ENCODE measurements around the gene NINJ2.

The NINJ2 gene

DNA sequence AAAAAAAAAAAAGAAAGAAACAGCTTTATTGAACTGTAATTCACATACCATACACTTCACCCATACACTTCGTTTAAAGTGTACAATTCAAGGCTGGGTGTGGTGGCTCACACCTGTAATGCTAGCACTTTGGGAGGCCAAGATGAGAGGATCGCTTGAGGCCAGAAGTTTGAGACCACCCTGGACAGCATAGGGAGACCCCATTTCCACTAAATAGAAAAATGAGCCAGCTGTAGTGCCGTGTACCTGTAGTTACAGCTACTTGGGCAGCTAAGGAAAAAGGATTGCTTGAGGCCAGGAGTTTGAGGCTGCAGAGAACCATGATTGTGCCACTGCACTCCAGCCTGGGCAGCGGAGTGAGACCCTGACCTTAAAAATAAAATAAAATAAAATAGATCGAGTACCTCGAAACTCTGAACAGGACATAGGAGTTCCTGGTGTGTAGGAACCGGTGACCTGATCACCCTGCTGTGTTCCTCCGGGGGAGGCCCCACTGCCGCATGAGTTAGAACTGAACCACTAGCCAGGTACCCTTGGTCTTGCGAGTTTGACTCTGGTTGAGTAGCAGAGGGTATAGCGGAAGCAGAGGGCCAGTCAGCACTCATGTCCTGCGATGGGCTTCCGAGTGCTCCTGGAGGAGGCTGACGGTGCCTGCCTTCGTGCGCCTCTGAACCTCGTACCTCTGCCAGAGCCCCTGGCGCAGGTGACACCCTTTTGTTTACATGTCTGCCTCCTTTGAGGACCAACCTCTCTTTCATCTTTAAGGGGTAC is 123.5 kb downstream of the NINJ2 start:
- Histone ChIP-seq H3K27ac (no peak overlapping the region), H3K9ac (no peak overlapping the region)

GRCh38 chr12:538731-539539 is 124.3 kb downstream of the NINJ2 start:
- Histone ChIP-seq H3K9ac (no peak overlapping the region), H3K4me2 (peak overlapping the region; percentile 39), H3K4me3 (no peak overlapping the region), H3K4me1 (peaks cover 17% of the 10 kb centered on the region), H3K27me3 (no peaks in the 10 kb centered on the region), H3K9me3 (no peaks in the 10 kb centered on the region), H4K20me1 (no peaks in the 10 kb centered on the region), H3K27ac (no peak overlapping the region), H3K36me3 (no peaks in the 10 kb centered on the region)
- no peak for TF ChIP-seq Cebpa-rat (IDR thresholded peaks at IDR 0.05)

More for the DNA sequence above, 123.5 kb downstream of the NINJ2 start:
- Histone ChIP-seq H3K27me3 (no peaks in the 10 kb centered on the region), H3K4me3 (no peak overlapping the region), H3K4me1 (peaks cover 22% of the 10 kb centered on the region), H4K20me1 (no peaks in the 10 kb centered on the region), H3K36me3 (no peaks in the 10 kb centered on the region), H3K4me2 (peak overlapping the region; percentile 39; the same call in 1 of the 2 replicates), H3K9me3 (no peaks in the 10 kb centered on the region)
- no peak for TF ChIP-seq Cebpa-rat (IDR thresholded peaks at IDR 0.05)

GRCh38 chr12:537772-538171 is 125.5 kb downstream of the NINJ2 start:
- H3K36me3 ChIP-seq = no peaks in the 10 kb centered on the region
- H3K27me3 ChIP-seq = no peaks in the 10 kb centered on the region
- H3K4me1 ChIP-seq = peaks cover 17% of the 10 kb centered on the region
- no peak overlapping the region for H3K4me2 ChIP-seq
- TF ChIP-seq Cebpa-rat (IDR thresholded peaks at IDR 0.05) = no peak
- H3K9ac ChIP-seq = no peak overlapping the region
- H4K20me1 ChIP-seq = no peaks in the 10 kb centered on the region
- H3K4me3 ChIP-seq = no peak overlapping the region
- H3K27ac ChIP-seq = no peak overlapping the region
- H3K9me3 ChIP-seq = peaks cover 2% of the 10 kb centered on the region; the same call in 1 of the 2 replicates

DNA sequence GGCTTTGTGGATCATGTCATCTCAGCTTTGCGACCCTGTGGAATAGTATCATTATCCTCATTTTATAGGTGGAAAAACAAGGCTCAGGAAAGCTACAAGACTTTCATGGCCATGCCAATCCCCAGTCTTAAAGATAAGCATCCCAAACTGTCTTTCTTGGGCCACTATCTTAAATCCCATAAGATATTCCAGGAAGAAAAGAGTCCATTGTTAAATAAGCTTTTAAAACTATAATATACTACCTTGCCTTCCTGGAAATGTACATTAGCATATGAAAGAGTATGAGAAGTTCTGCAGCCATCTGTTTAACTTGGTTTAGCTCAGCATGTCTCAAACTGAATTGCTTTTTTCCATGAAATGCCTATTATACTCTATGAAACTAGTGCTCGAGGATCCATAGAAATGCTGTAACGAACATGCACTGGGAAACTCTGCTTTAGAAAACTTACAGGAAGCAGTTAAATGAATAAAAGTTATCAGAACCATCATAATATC is 126.4 kb downstream of the NINJ2 start:
- Histone ChIP-seq H4K20me1 (no peaks in the 10 kb centered on the region), H3K9ac (no peak overlapping the region), H3K27me3 (no peaks in the 10 kb centered on the region), H3K4me2 (no peak overlapping the region), H3K9me3 (peaks cover 12% of the 10 kb centered on the region), H3K4me1 (peaks cover 17% of the 10 kb centered on the region), H3K27ac (no peak overlapping the region), H3K36me3 (no peaks in the 10 kb centered on the region), H3K4me3 (no peak overlapping the region)
- TF ChIP-seq Cebpa-rat (IDR thresholded peaks at IDR 0.05) = no peak

DNA sequence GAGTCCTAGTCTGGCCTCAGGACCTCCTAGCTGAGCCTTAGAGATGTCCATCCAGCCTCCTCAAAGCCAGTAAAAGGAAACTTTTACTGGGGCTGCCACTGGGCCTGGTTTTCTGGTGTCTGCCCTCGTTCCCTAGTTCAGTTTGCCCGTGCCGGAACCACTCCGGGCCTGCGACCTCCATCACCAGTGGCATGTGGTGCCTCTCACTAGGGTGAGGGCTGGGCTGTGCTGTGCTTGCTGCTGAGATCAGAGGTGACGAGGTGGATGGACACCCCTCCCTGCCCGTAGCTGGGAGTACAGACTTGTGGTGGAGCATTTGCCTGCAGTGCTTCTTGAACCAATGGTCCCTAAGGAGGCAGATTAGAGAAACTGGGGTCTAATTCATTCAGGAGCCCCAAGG is 127.8 kb downstream of the NINJ2 start:
- no peak overlapping the region for H3K4me2 ChIP-seq
- no peak overlapping the region for H3K9ac ChIP-seq
- H4K20me1 ChIP-seq = no peaks in the 10 kb centered on the region
- H3K36me3 ChIP-seq = no peaks in the 10 kb centered on the region
- TF ChIP-seq Cebpa-rat (IDR thresholded peaks at IDR 0.05) = no peak
- no peaks in the 10 kb centered on the region for H3K27me3 ChIP-seq
- H3K4me1 ChIP-seq = peaks cover 17% of the 10 kb centered on the region
- peaks cover 26% of the 10 kb centered on the region for H3K9me3 ChIP-seq
- no peak overlapping the region for H3K4me3 ChIP-seq
- H3K27ac ChIP-seq = no peak overlapping the region

DNA sequence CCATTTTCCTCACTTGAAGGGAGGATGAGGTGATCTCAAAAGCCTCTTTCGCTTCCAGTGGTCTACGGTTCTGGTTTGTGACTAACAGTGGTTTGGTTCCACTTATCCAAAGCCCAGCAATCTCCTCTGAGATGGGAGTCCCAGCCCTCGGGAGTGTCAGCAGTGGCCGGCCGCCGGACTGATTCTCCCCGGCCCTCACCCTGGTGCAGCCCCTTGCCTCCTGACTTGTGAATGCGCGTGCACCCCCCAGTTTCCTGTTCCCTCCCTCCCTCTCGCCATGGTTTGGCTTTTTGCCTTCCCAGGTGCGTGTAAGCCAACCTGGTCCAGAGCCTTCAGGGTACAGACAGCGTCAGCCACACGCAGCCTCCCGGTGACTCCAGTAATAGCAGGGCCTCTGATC is 129.0 kb downstream of the NINJ2 start:
- Histone ChIP-seq H3K4me2 (no peak overlapping the region), H3K9ac (no peak overlapping the region), H3K27me3 (no peaks in the 10 kb centered on the region), H3K9me3 (peaks cover 35% of the 10 kb centered on the region), H4K20me1 (no peaks in the 10 kb centered on the region), H3K27ac (no peak overlapping the region), H3K36me3 (no peaks in the 10 kb centered on the region), H3K4me3 (no peak overlapping the region), H3K4me1 (peaks cover 12% of the 10 kb centered on the region)
- no peak for TF ChIP-seq Cebpa-rat (IDR thresholded peaks at IDR 0.05)

DNA sequence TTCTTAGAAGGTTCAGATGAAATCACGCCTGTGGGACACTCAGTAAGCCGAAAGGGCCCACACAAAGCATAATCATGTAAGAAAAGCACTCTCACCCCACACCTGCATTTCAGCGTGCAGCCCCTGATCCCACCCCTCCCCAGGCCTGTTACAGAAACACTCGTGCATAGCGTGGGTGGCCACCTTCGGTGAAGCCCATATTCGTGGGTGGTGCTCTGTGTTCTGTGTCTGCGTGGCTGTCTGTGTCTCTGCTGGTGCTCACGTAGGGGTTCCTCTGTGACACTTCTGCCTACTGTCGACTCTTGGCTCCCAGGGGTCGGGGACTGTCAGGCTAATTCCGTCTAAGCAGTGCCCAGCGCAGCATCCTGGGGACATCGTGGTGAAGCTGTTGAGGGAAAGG is 129.5 kb downstream of the NINJ2 start:
- peaks cover 7% of the 10 kb centered on the region for H3K4me1 ChIP-seq
- TF ChIP-seq Cebpa-rat (IDR thresholded peaks at IDR 0.05) = no peak

DNA sequence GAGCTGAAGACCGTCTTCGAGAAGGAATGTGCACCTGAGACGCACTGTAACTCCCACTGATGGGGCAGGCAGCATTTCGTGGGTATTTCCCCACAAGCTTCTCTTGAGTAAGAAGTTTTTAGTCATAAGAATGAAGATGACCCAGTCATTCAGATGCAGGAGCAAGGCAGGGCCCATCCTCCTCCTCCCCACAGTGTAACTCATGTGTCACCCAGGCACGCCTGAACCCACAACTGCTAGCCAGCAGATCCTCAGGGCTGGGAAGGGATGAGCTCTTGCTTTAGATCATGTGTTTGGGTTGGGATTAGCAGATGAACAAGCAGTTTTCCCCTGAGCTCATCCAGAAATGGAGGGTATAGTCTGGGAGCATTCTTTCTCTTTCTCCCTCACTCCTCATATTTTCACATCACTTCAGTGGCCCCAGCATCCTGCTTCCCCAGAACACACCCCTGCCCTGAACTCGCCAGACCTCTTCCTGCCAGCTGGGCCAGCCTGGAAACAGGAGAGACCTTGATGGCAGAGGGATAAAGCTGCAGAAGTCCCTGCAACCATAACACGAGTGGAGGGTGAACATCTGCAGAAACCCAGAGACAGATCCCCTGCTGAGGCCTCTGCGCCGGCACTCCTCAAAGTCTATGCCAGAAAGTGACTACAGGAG is 130.2 kb downstream of the NINJ2 start:
- Histone ChIP-seq H4K20me1 (no peaks in the 10 kb centered on the region), H3K4me3 (no peak overlapping the region), H3K4me1 (0 out of 2 replicates have a peak, but pooled peaks cover under 1% of the 10 kb centered on the region), H3K27me3 (no peaks in the 10 kb centered on the region), H3K4me2 (no peak overlapping the region), H3K9me3 (peaks cover 44% of the 10 kb centered on the region), H3K9ac (no peak overlapping the region), H3K27ac (no peak overlapping the region), H3K36me3 (no peaks in the 10 kb centered on the region)
- no peak for TF ChIP-seq Cebpa-rat (IDR thresholded peaks at IDR 0.05)

More for the DNA sequence above, 129.5 kb downstream of the NINJ2 start:
- Histone ChIP-seq H4K20me1 (no peaks in the 10 kb centered on the region), H3K27ac (no peak overlapping the region), H3K9ac (no peak overlapping the region), H3K9me3 (peaks cover 40% of the 10 kb centered on the region), H3K36me3 (no peaks in the 10 kb centered on the region), H3K4me3 (no peak overlapping the region), H3K4me2 (no peak overlapping the region), H3K27me3 (no peaks in the 10 kb centered on the region)

GRCh38 chr12:531951-532585 is 131.2 kb downstream of the NINJ2 start:
- TF ChIP-seq Cebpa-rat (IDR thresholded peaks at IDR 0.05) = no peak
- no peak overlapping the region for H3K9ac ChIP-seq
- no peak overlapping the region for H3K4me3 ChIP-seq
- no peaks in the 10 kb centered on the region for H3K36me3 ChIP-seq
- peaks cover 6% of the 10 kb centered on the region for H3K4me1 ChIP-seq
- H3K27me3 ChIP-seq = no peaks in the 10 kb centered on the region
- peaks cover 44% of the 10 kb centered on the region for H3K9me3 ChIP-seq
- H4K20me1 ChIP-seq = no peaks in the 10 kb centered on the region
- H3K4me2 ChIP-seq = no peak overlapping the region
- no peak overlapping the region for H3K27ac ChIP-seq
